Kidney epithelial cell (primary cell): ENCODE results near the gene PLEKHF1. TPM values are rescaled to one million over a fixed set of nuclear protein-coding genes. Genes with fewer than 3 reads are reported as not detected.

Source experiments
- DNase-seq: peaks from one replicate; pipeline ENCODE4 v3.0.0-alpha.2; 2010; ENCODE audit warnings: low read depth
- H3K27me3 ChIP-seq: 2 replicates; pipeline ENCODE4 v1.6.0; 2011; ENCODE audit warnings: low read length; ENCODE audit not compliant: control insufficient read depth, insufficient read depth
- H3K36me3 ChIP-seq: 2 replicates; pipeline ENCODE4 v1.5.1; 2011; ENCODE audit warnings: low read length; ENCODE audit not compliant: control insufficient read depth, insufficient read depth
- H3K4me3 ChIP-seq: 2 replicates; pipeline ENCODE4 v1.5.1; 2011; ENCODE audit warnings: low read depth, mild to moderate bottlenecking, control low read depth, low read length
- CTCF ChIP-seq: IDR thresholded peaks from 2 replicates; pipeline ENCODE4 v1.5.1; 2011; ENCODE audit warnings: mild to moderate bottlenecking, moderate library complexity, low read length, control low read depth, inconsistent platforms; ENCODE audit not compliant: insufficient read depth, poor library complexity, severe bottlenecking
- total RNA-seq: library from RNA; depleted of rRNA; stranded (reverse); fragments of >200 nt; gene quantifications from 2 replicates; pipeline ENCODE4 v1.2.3, GENCODE V29; 2015

Gene PLEKHF1
- total RNA-seq, 1 donor from 2014 or later, result 59.0 TPM

- DNase-seq, result no peak
- no peak overlapping the region for H3K4me3 ChIP-seq
- peaks cover 1% of the 10 kb centered on the region for H3K36me3 ChIP-seq
- no peaks in the 10 kb centered on the region for H3K27me3 ChIP-seq
- TF ChIP-seq CTCF, result no peak
These were observed 13.3 kb downstream of the PLEKHF1 start for GRCh38 chr19:29678484-29679106.

GRCh38 chr19:29679598-29680210 is 14.4 kb downstream of the PLEKHF1 start:
- no peak for DNase-seq
- Histone ChIP-seq H3K4me3 (no peak overlapping the region), H3K36me3 (peaks cover 1% of the 10 kb centered on the region)

GRCh38 chr19:29680447-29680846 is 15.2 kb downstream of the PLEKHF1 start:
- H3K36me3 ChIP-seq, result peaks cover 1% of the 10 kb centered on the region
- no peak for DNase-seq
- TF ChIP-seq CTCF, result no peak
- no peaks in the 10 kb centered on the region for H3K27me3 ChIP-seq
- H3K4me3 ChIP-seq, result no peak overlapping the region

More at GRCh38 chr19:29679598-29680210, 14.4 kb downstream of the PLEKHF1 start:
- H3K27me3 ChIP-seq, result no peaks in the 10 kb centered on the region
- no peak for TF ChIP-seq CTCF

GRCh38 chr19:29680937-29681336 is 15.7 kb downstream of the PLEKHF1 start:
- no peaks in the 10 kb centered on the region for H3K27me3 ChIP-seq
- no peak for DNase-seq
- no peaks in the 10 kb centered on the region for H3K36me3 ChIP-seq
- TF ChIP-seq CTCF, result no peak
- H3K4me3 ChIP-seq, result no peak overlapping the region

GRCh38 chr19:29681422-29682235 is 16.4 kb downstream of the PLEKHF1 start:
- TF ChIP-seq CTCF, result no peak
- Histone ChIP-seq H3K4me3 (no peak overlapping the region), H3K36me3 (no peaks in the 10 kb centered on the region), H3K27me3 (no peaks in the 10 kb centered on the region)
- no peak for DNase-seq
